ENCODE measurements around the gene IREB2.

Gene IREB2

GRCh38 chr15:78406016-78406585, 31.9 kb upstream of the IREB2 start:
- DNase-seq, result no peak

GRCh38 chr15:78407608-78408354, 30.2 kb upstream of the IREB2 start:
- DNase-seq, result no peak

GRCh38 chr15:78408355-78408640, 29.7 kb upstream of the IREB2 start:
- no peak for DNase-seq

GRCh38 chr15:78408961-78409360, 29.1 kb upstream of the IREB2 start:
- no peak for DNase-seq

GRCh38 chr15:78411061-78411460, 27.0 kb upstream of the IREB2 start:
- DNase-seq, result no peak

- no peak for DNase-seq
Measured at GRCh38 chr15:78414621-78415250, 23.3 kb upstream of the IREB2 start.

DNA sequence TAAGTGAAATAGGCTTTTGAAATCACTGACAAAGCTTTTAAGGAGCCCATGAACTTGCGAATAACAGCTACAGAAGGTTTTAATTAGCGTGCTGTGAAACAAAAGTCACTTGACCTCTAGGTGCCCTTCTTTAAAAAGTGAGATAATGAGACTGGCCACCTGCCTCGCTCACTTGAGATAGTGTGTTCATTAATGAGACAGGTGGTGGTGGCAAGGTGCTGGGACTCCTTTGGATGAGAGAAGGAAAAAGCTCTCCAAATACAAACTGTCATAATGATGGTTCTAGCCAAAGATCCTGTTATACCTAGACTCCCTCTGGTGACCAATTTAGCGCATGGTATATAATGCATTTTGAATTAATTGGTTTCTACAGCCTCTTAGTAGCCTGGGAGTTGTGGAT, 22.7 kb upstream of the IREB2 start:
- DNase-seq, result no peak

- no peak for DNase-seq
Measured at GRCh38 chr15:78417754-78418630, 20.0 kb upstream of the IREB2 start.

GRCh38 chr15:78418686-78419085, 19.3 kb upstream of the IREB2 start:
- no peak for DNase-seq

DNA sequence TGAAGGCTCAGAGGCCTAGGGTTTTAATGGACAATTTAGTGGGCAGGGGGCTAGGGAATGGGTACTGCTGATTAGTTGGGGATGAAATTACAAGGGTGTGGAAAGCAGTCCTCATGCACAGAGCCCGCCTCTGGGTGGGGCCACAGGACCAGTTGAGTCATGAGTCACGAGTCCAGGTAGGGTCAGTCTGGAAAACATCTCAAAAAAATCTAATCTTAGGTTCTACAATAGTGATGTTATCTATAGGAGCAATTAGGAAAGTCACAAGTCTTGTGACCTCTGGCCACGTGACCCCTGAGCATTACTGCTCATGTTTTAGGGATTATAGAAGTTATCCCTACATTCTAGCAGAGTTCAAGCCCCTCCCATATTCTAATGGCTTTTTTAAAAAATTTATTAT, 18.6 kb upstream of the IREB2 start:
- DNase-seq, result no peak

GRCh38 chr15:78420220-78420619, 17.8 kb upstream of the IREB2 start:
- DNase-seq, result no peak

DNA sequence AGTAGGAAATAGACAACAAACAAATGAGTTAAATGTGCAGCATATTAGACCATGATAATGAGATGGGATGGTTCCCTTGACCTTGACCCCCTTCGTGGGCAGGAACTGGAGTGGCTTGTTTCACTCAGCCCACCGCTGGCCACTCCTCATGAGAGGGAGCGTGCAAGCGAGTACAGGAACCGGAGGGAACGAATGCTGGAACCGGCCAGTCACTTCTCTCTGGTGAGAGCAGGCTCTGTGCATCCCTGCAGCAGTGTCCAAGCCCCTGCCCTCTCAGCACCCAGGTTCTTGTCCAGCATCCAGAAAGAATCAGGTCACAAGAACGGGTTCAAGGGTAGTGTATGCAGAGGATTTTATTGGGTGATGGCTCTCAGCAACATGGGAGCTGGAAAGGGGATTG, 17.2 kb upstream of the IREB2 start:
- no peak for DNase-seq

DNA sequence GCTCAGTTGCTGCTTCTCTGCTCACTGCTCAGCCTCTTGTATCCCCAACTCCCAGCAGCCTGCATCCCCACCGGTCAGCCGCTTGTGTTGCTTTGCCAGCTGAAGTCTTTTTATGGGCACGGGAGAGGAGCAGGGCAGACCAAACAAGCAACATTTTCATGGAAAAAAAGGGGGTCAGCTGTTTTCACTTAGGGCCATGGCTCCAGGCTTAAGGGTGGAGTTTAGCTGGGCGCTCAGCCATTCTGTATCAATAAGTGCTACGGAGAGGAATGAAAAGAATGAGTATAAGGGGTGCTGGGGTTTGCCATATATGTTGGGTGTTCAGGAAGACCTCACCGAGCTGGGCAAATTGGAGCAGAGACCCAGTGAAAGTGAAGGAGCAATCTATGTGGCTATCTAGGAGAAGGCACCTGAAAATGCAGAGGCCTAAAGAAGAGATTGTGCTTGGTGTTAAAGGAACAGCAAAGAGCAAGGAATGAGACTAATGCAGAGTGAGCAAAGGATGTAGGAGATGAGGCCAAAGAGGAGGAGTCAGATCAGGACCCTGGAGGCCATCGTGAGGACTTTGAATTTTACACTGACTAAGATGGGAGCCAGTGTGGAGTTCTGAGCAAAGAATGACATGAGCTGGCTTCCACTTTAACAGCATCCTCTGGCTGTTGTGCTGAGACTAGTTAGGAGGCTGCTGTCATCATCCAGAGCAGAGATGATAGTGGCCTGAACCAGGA, 16.6 kb upstream of the IREB2 start:
- DNase-seq, result no peak

GRCh38 chr15:78422571-78423340, 15.3 kb upstream of the IREB2 start:
- DNase-seq, result peak; percentile 43

DNA sequence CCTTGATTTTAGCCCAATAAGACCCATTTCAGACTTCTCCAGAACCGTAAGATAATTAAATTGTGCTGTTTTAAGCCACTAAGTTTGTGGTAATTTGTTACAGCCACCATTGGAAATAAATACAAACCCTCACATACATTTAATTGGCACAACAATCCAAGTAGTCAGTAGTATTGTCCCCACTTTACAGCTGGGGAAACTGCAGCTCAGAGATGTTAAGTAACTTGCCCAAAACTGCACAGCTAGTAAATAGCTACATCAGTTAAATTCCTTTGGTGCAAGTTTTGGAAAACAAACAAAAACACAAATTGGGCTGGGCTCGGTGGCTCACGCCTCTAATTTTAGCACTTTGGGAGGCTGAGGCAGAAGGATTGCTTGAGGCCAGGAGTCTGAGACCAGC, 13.3 kb upstream of the IREB2 start:
- DNase-seq, result no peak

- no peak for DNase-seq
Measured at GRCh38 chr15:78425643-78426042, 12.4 kb upstream of the IREB2 start.

GRCh38 chr15:78426300-78426699, 11.7 kb upstream of the IREB2 start:
- DNase-seq, result no peak

DNA sequence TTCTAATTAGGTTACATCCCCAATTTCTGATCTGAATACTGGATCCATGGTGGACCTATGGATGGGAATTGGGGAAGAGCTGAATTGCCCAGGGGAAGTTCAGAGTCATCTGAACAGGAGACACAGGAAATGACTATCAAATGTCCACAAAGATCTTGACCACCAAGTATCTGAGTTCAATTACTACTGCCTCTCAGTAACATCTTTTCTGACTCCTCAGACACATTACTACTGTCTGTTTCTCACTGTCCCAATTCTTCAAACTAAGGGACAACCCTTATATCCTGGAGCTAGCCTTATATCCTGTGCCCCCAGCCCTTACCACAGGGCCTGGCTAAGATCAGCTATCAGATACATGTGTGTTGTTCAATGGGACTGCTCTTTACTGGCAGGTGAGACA, 10.1 kb upstream of the IREB2 start:
- no peak for DNase-seq

DNA sequence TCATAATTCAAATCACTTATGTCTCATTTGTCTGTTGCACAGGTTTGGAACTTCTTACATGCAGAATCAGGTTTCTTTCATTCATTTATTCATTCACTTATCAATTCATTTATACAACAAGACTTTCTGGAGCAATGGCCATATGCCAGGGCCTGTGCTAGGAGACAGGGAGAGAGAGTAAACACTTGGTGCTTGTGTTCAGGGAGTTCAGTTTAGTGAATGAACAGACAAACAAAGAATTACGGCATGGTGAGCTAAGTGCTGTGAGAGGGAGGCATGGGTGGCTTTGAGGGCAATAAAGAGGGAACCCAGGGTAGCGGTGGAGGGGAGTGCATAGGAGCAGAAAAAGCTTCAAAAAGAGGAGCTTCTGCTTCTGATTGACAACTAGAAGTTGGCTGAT, 8.5 kb upstream of the IREB2 start:
- no peak for DNase-seq

- DNase-seq, result no peak
Measured at GRCh38 chr15:78431955-78432354, 6.1 kb upstream of the IREB2 start.

GRCh38 chr15:78432664-78433063, 5.4 kb upstream of the IREB2 start:
- DNase-seq, result no peak

GRCh38 chr15:78434134-78434533, 3.9 kb upstream of the IREB2 start:
- DNase-seq, result no peak
